Kidney (tissue), 14 donors: ENCODE measurements around the gene PDE4D. TPM values are rescaled to one million over a fixed set of nuclear protein-coding genes. Genes with fewer than 3 reads are reported as not detected.

Experiments
- DNase-seq, 5 donors: peaks; one replicate each; pipeline ENCODE4 v3.0.0-alpha.2; 2013 to 2020
- FAIRE-seq: peaks from 2 replicates; lab custom pipeline; 2012; peaks lifted over from hg19 to GRCh38; lab: Jason Lieb, UNC
- H3K27ac ChIP-seq, 2 donors: one replicate each; pipeline ENCODE4 v1.7.0; 2013; ENCODE audit warnings: low read depth in 2 of 2, low read length in 2 of 2, inconsistent platforms in 1 of 2
- H3K27me3 ChIP-seq: one replicate; pipeline ENCODE4 v1.7.1; 2013; ENCODE audit warnings: low read length, inconsistent platforms; ENCODE audit not compliant: control insufficient read depth, insufficient read depth
- H3K36me3 ChIP-seq, 3 donors: one replicate each; pipeline versions ENCODE4 v1.7.0 to v1.7.1; 2013; ENCODE audit warnings: low read length in 3 of 3, control low read depth in 1 of 3, inconsistent platforms in 1 of 3; ENCODE audit not compliant: insufficient read depth in 3 of 3, control insufficient read depth in 2 of 3
- H3K4me1 ChIP-seq, 3 donors: one replicate each; pipeline versions ENCODE4 v1.7.0 to v1.7.1; 2013; ENCODE audit warnings: low read length in 3 of 3, inconsistent platforms in 1 of 3, low read depth in 1 of 3; ENCODE audit not compliant: control insufficient read depth in 2 of 3, insufficient read depth in 2 of 3
- H3K4me3 ChIP-seq, 3 donors: one replicate each; pipeline versions ENCODE4 v1.7.0 to v1.8.1; 2013; ENCODE audit warnings: low read length in 3 of 3, control low read depth in 1 of 3, inconsistent platforms in 1 of 3
- H3K9ac ChIP-seq, 3 donors: one replicate each; pipeline versions ENCODE4 v1.7.0 to v1.7.1; 2013; ENCODE audit warnings: low read length in 3 of 3, control low read depth in 1 of 3, inconsistent platforms in 1 of 3
- H3K9me3 ChIP-seq, 3 donors: one replicate each; pipeline versions ENCODE4 v1.7.0 to v1.7.1; 2013; ENCODE audit warnings: low read length in 3 of 3, control low read depth in 1 of 3, inconsistent platforms in 1 of 3; ENCODE audit not compliant: control insufficient read depth in 2 of 3, insufficient read depth in 1 of 3
- intact Hi-C: fragments of 100-400 bp; cut with DNase I; formaldehyde crosslinking; loops from one replicate; pipeline ENCODE4 v1.11.1; 2022
- polyA plus RNA-seq: library from polyadenylated mRNA; stranded (reverse); fragments of 350-450 nt; fragmentation: Illumina TruSeq; extraction: RNeasy Lipid Tissue Mini Kit (QIAGEN cat#74804); gene quantifications from one replicate; pipeline ENCODE4 v1.2.3, GENCODE V29; 2014; ENCODE audit warnings: low read depth, low replicate concordance; ENCODE audit not compliant: insufficient read depth
- total RNA-seq: library from RNA; stranded (reverse); fragmentation: NEBNext Ultra II Directional; extraction: Animal tissue kit (Norgen Biotek cat#: 25700); gene quantifications from one replicate; pipeline ENCODE4 v1.2.1, GENCODE V29; 2021
- TF ChIP-seq, protein P1 (sequence below): IDR thresholded peaks from 3 replicates; pipeline ENCODE4 v1.5.1; 2012; ENCODE audit warnings: mild to moderate bottlenecking, moderate library complexity, borderline replicate concordance; ENCODE audit not compliant: insufficient read depth; ENCODE audit errors: extremely low read depth
- donor health status: control.
- donor health status: control.
- donor health status: control.
- donor health status: control.
- donor health status: control.
- donor health status: DM: yes; HTN: yes; CAD: no.
- donor health status: Normal renal cell carcinoma (clear cell type).

PDE4D gene
- total and polyA plus RNA-seq, 2 donors from 2014 or later = 9.2 to 78.9 TPM

DNA sequence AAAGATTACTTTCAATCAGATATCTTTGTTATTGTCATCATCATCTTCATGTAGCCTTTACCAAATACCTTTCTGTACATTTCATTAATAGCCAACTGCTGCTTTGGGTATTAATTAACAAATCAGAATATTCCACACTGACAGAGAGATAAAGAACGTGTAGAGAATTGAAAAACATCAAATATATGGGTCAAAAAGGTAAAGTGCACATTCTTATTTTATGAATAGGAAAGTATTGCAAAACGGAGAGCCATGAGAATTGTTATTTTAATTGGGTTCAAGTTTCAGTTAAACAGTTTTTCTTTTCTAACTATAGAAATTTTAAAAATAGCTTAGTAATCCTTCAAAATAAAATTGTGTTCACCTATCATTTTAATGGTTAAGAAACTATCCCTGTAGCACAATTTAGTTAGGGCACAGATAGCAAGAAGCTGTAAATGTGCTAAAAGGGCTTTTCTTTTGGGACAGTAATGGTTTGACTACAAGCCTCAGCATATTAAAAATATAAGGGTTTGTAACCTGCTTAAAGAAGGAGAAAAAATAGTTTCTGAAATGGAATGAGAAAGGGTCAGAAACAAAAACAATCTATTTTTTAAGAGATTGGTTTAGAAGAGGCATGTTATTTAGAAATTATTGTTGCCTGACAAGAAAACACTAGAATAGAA lies 62.9 kb downstream of the PDE4D start:
- intact Hi-C loops = no loop called here
- H3K27ac ChIP-seq = no peak overlapping the region
- DNase-seq (no peak), FAIRE-seq (no peak)
- H3K4me1 ChIP-seq = peaks cover 0 to 5% (median 4%) of the 10 kb centered on the region in 3 donors
- H3K9me3 ChIP-seq = no peaks in the 10 kb centered on the region
- TF ChIP-seq, protein P1, sequence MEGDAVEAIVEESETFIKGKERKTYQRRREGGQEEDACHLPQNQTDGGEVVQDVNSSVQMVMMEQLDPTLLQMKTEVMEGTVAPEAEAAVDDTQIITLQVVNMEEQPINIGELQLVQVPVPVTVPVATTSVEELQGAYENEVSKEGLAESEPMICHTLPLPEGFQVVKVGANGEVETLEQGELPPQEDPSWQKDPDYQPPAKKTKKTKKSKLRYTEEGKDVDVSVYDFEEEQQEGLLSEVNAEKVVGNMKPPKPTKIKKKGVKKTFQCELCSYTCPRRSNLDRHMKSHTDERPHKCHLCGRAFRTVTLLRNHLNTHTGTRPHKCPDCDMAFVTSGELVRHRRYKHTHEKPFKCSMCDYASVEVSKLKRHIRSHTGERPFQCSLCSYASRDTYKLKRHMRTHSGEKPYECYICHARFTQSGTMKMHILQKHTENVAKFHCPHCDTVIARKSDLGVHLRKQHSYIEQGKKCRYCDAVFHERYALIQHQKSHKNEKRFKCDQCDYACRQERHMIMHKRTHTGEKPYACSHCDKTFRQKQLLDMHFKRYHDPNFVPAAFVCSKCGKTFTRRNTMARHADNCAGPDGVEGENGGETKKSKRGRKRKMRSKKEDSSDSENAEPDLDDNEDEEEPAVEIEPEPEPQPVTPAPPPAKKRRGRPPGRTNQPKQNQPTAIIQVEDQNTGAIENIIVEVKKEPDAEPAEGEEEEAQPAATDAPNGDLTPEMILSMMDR = no peak
- H3K4me3 ChIP-seq = no peak overlapping the region
- no peak overlapping the region for H3K9ac ChIP-seq
- H3K27me3 ChIP-seq = no peaks in the 10 kb centered on the region
- no peaks in the 10 kb centered on the region for H3K36me3 ChIP-seq

DNA sequence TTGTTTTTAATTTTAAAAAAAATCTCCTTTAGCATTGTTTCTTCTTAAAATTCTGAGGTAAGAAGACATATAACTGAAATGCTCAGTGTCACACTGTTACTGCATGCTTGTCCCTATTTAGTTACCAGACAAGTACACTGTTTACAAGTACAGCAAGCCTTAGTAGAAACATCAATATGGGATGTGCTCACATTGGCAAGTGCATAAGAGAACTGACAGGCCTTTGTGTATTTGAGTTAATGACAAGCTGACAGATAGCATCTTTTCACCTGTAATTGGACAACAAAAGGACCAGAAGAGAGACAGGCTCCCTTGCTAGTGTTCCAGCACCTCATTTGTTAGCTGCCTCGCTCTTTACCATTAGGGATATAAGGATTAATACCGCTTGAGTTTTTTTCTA lies 63.6 kb downstream of the PDE4D start:
- TF ChIP-seq, protein P1 = no peak
- Histone ChIP-seq H3K36me3 (no peaks in the 10 kb centered on the region), H3K9me3 (no peaks in the 10 kb centered on the region), H3K4me3 (no peak overlapping the region), H3K4me1 (peaks cover 0 to 5% (median 4%) of the 10 kb centered on the region in 3 donors), H3K27ac (no peak overlapping the region), H3K27me3 (no peaks in the 10 kb centered on the region), H3K9ac (no peak overlapping the region)
- intact Hi-C loops = no loop called here
- FAIRE-seq (no peak), DNase-seq (no peak)

DNA sequence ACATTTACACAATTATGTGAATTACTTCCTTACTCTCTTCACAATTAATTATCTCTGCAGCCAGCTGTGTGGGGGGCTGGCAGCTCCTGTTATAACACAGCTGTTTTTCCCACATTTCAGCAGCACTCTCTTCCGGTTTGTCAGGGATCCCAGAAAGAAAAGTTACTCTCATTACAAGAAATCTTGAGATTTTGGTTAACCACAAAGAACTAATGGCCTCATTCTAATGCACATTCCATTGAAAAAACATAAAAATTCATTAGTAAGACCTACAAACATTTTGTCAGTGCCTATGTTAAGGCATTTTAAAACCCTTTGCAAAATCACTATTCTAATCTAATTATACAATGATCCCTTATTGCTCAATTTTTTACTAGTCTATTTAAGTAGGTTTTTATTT lies 64.1 kb downstream of the PDE4D start:
- DNase-seq (peak in 4 of 5 donors; percentile 41 to 88 (median 64)), FAIRE-seq (no peak)
- Histone ChIP-seq H3K4me3 (no peak overlapping the region), H3K27ac (no peak overlapping the region), H3K27me3 (no peaks in the 10 kb centered on the region), H3K36me3 (no peaks in the 10 kb centered on the region), H3K4me1 (peaks cover 0 to 5% (median 4%) of the 10 kb centered on the region in 3 donors), H3K9me3 (no peaks in the 10 kb centered on the region), H3K9ac (no peak overlapping the region)
- intact Hi-C loops = no loop called here
- TF ChIP-seq, protein P1 = no peak
